Measurements from ENCODE around the gene GABARAP.

Gene GABARAP

GRCh38 chr17:7205561-7205960 lies 36.7 kb downstream of the GABARAP start:
- DNase-seq = no peak

- DNase-seq = peak; percentile 49 to 52
Measured at GRCh38 chr17:7204828-7205461, 37.3 kb downstream of the GABARAP start.

- no peak for DNase-seq
Measured at GRCh38 chr17:7204336-7204735, 37.9 kb downstream of the GABARAP start.

- no peak for DNase-seq
Measured at GRCh38 chr17:7203391-7203790, 38.9 kb downstream of the GABARAP start.

GRCh38 chr17:7196651-7197401 lies 45.4 kb downstream of the GABARAP start:
- no peak for DNase-seq

- DNase-seq = no peak
Measured at GRCh38 chr17:7195971-7196370, 46.3 kb downstream of the GABARAP start.

GRCh38 chr17:7192271-7192937 lies 49.8 kb downstream of the GABARAP start:
- no peak for DNase-seq

- DNase-seq = peak in 1 of 2 donors; percentile 22
Measured at GRCh38 chr17:7191571-7192270, 50.5 kb downstream of the GABARAP start.

GRCh38 chr17:7191069-7191468 lies 51.2 kb downstream of the GABARAP start:
- DNase-seq = no peak

GRCh38 chr17:7190276-7190917 lies 51.9 kb downstream of the GABARAP start:
- DNase-seq = no peak
